Activated effector memory CD4-positive, alpha-beta T cell treated with anti-CD3 and anti-CD28 coated beads, Interleukin-2, amount 50 U/mL, for 16 hours (primary cell): ENCODE results near the gene PSME4.

Experiments
- DNase-seq: peaks from one replicate; pipeline ENCODE4 v3.0.0-alpha.2; 2020

The PSME4 gene

GRCh38 chr2:53970724-53971602 lies at the start of gene PSME4:
TSS of gene PSME4 (minus strand) at chr2:53970993. CDS start at chr2:53970784, 209 bp downstream.
- peak; percentile 98 for DNase-seq

GRCh38 chr2:54015798-54016699 lies 45.3 kb upstream of the PSME4 start:
- DNase-seq, result no peak

GRCh38 chr2:54013996-54014395 lies 43.2 kb upstream of the PSME4 start:
- no peak for DNase-seq

GRCh38 chr2:54012538-54013141 lies 41.8 kb upstream of the PSME4 start:
- no peak for DNase-seq

- DNase-seq, result no peak
Observed at GRCh38 chr2:54009549-54009948, 38.8 kb upstream of the PSME4 start.

GRCh38 chr2:54008439-54008838 lies 37.6 kb upstream of the PSME4 start:
- DNase-seq, result no peak

GRCh38 chr2:54000524-54000923 lies 29.7 kb upstream of the PSME4 start:
- no peak for DNase-seq

- DNase-seq, result no peak
Observed at GRCh38 chr2:54000122-54000521, 29.3 kb upstream of the PSME4 start.

- no peak for DNase-seq
Observed at GRCh38 chr2:53998834-53999233, 28.0 kb upstream of the PSME4 start.

- DNase-seq, result no peak
Observed at GRCh38 chr2:53994818-53995808, 24.3 kb upstream of the PSME4 start.

- no peak for DNase-seq
Observed at GRCh38 chr2:53991948-53992347, 21.2 kb upstream of the PSME4 start.

- DNase-seq, result no peak
Observed at GRCh38 chr2:53989210-53989862, 18.5 kb upstream of the PSME4 start.

- no peak for DNase-seq
Observed at GRCh38 chr2:53987336-53987921, 16.6 kb upstream of the PSME4 start.

- DNase-seq, result no peak
Observed at GRCh38 chr2:53985646-53986045, 14.9 kb upstream of the PSME4 start.

GRCh38 chr2:53969968-53970723 lies 647 bp downstream of the PSME4 start:
- DNase-seq, result peak; percentile 71

- no peak for DNase-seq
Observed at GRCh38 chr2:53969285-53969967, 1.4 kb downstream of the PSME4 start.

GRCh38 chr2:53964987-53965687 lies 5.7 kb downstream of the PSME4 start:
- no peak for DNase-seq

GRCh38 chr2:53964257-53964952 lies 6.4 kb downstream of the PSME4 start:
- no peak for DNase-seq
